Neural cell (in vitro differentiated cells): ENCODE results near the gene BMAL2.

Experiments used
- EP300 ChIP-seq: fragments of 450-650 bp; conservative IDR thresholded peaks from 2 replicates; pipeline ENCODE4 v1.6.1; 2014; ENCODE audit warnings: antibody characterized with exemption, mild to moderate bottlenecking, moderate library complexity; ENCODE audit not compliant: poor library complexity, severe bottlenecking
- RAD21 ChIP-seq: fragments of 450-650 bp; conservative IDR thresholded peaks from 2 replicates; pipeline ENCODE4 v1.6.1; 2014; ENCODE audit warnings: antibody characterized with exemption, mild to moderate bottlenecking, moderate library complexity

GRCh38 chr12:27303139-27304111 lies 29.2 kb upstream of the BMAL2 start:
- TF ChIP-seq RAD21 (no peak), EP300 (no peak)
